GM12891 (cell line): ENCODE results near the gene ANKRD55.

Experiments
- SPI1 ChIP-seq: IDR thresholded peaks from 2 replicates; pipeline ENCODE4 v1.6.1; 2011; ENCODE audit warnings: low read depth, low read length, control low read depth
- TAF1 ChIP-seq: IDR thresholded peaks from 2 replicates; pipeline ENCODE4 v1.6.1; 2011; ENCODE audit warnings: low read depth, low read length, control low read depth

- TF ChIP-seq TAF1 (no peak), SPI1 (no peak)
Measured at GRCh38 chr5:56101180-56101579, 131.9 kb downstream of the ANKRD55 start.
